ENCODE measurements around the gene APOO. TPM values are rescaled to one million over a fixed set of nuclear protein-coding genes. Genes with fewer than 3 reads are reported as not detected.
A peak's percentile ranks its signal among the peaks of the same experiment; 100 is the strongest.

The APOO gene
- total RNA-seq, 3 donors from 2014 or later: 19.2 to 38.7 (median 36.6) TPM

GRCh38 chrX:23784470-23785331, 123.0 kb downstream of the APOO start:
- no peak for TF ChIP-seq CTCF (IDR thresholded peaks at IDR 0.05)
- no peak for DNase-seq
- Histone ChIP-seq H3K4me1 (ENCODE audit: low read depth) (no peaks in the 10 kb centered on the region), H3K9me3 (no peaks in the 10 kb centered on the region), H3K4me3 (no peak overlapping the region), H3K36me3 (ENCODE audit: low read depth) (no peaks in the 10 kb centered on the region)
- no peak for ATAC-seq
- intact Hi-C loops (cut with DNase I, micrococcal nuclease): loop anchor here in 1 of 2 donors (10.0 kb wide), 1 partner anchor 120 kb away; the partner anchor contains the start of genes APOO and CXorf58

- H3K4me3 ChIP-seq: peak overlapping the region; percentile 57
- intact Hi-C loops (cut with DNase I, micrococcal nuclease): loop anchor here in 1 of 2 donors (10.0 kb wide), 1 partner anchor 121 kb away; the partner anchor contains the start of genes APOO and CXorf58
- no peak for ATAC-seq
Observed at GRCh38 chrX:23783589-23784469, 123.9 kb downstream of the APOO start.

More at GRCh38 chrX:23783589-23784469, 123.9 kb downstream of the APOO start:
- Histone ChIP-seq H3K4me1 (ENCODE audit: low read depth) (no peaks in the 10 kb centered on the region), H3K36me3 (ENCODE audit: low read depth) (no peaks in the 10 kb centered on the region), H3K9me3 (no peaks in the 10 kb centered on the region)
- no peak for TF ChIP-seq CTCF (IDR thresholded peaks at IDR 0.05)
- no peak for DNase-seq

Other genes starting within 250 kb of the APOO start
- 10 to 100 TPM; 23.4 to 58.5 (median 33.2) TPM for gene PRDX4, start 240.4 kb downstream of the APOO start, total RNA-seq
- gene ACOT9, start 164.7 kb downstream of the APOO start, total RNA-seq: 10 to 100 TPM; 15.6 to 30.3 (median 22.8) TPM
- gene SAT1, start 124.8 kb downstream of the APOO start, total RNA-seq: 100 to 1,000 TPM; 267 to 574 (median 449) TPM
- gene CXorf58, start 68 bp upstream of the APOO start, total RNA-seq: not detected
- 1 to 10 TPM; 3.3 to 9.7 (median 3.4) TPM for gene KLHL15, start 119.2 kb upstream of the APOO start, total RNA-seq
- gene EIF2S3, start 147.0 kb upstream of the APOO start, total RNA-seq: 100 to 1,000 TPM; 113 to 157 (median 136) TPM
- 10 to 100 TPM; 32.7 to 65.1 (median 41.7) TPM for gene ZFX, start 241.8 kb upstream of the APOO start, total RNA-seq

Measured in mucosa of descending colon (tissue), 3 donors.